ENCODE results near the gene ITGB4.
A peak's percentile ranks its signal among the peaks of the same experiment; 100 is the strongest.

ITGB4 gene

DNA sequence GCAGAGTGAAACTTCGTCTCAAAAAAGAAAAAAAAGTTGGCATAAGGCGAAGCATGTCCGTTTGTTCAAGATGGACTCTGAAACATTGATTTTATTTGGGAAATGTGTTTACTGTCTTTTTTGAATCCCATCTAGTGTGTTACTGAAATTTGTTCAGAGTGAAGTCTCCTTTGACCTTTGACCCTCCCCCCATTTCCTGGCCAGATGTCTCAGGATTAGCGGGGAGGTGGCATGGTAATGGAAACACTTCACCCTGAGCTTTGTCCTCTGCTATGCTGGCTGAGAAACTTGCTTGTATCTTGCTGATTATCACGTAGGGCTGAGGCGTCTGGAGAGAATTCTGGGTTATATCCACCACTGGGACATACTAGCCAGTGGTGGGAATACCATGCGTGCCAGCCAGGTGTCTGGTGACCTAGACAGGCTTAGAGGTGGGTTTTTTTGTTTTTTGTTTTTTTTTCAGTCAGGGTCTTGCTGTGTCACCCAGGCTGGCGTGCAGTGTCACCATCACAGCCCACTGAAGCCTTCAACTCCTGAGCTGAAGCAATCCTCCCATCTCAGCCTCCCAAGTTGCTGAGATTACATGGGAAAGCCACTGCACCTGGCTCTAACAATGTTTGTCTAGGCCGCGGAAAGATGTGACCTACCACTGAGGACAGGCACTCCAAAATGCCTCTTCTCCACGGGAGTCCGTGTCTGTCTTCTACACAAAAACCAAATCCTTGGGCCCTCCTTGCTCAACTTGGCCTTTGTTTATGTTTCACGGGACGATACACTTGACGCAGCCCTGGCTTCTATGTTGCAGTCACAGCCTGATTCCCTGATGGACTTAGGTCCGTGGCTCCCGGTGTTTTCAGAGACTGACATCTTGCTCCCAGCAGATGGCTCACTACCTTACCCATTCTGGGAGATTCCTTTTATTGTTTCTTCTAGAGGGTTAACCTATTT is 50.3 kb downstream of the ITGB4 start:
- no peak overlapping the region for H2AFZ ChIP-seq (ENCODE audit: low read depth, low read length)
- no peak overlapping the region for H3K4me3 ChIP-seq (ENCODE audit: low read length)
- TF ChIP-seq CTCF (IDR thresholded peaks at IDR 0.05; ENCODE audit: low read depth, low read length) (peak; percentile 13; the same call in 1 of the 2 replicates), EZH2phosphoT487 (IDR thresholded peaks at IDR 0.05; ENCODE audit: low read depth) (no peak)
- H3K9me3 ChIP-seq (ENCODE audit: insufficient read depth, low read length), result no peaks in the 10 kb centered on the region
- H4K20me1 ChIP-seq (ENCODE audit: insufficient read depth, low read length), result peaks cover 6% of the 10 kb centered on the region
- no peak overlapping the region for H3K4me2 ChIP-seq (ENCODE audit: low read length)
- no peaks in the 10 kb centered on the region for H3K4me1 ChIP-seq (ENCODE audit: low read length)
- H3K36me3 ChIP-seq (replicated peaks; ENCODE audit: low read depth, low read length), result peaks cover 12% of the 10 kb centered on the region
- H3K27me3 ChIP-seq (ENCODE audit: low read depth, low read length), result no peaks in the 10 kb centered on the region
- no peak overlapping the region for H3K9ac ChIP-seq (ENCODE audit: low read length)
- H3K27ac ChIP-seq (ENCODE audit: low read length), result no peak overlapping the region
- H3K79me2 ChIP-seq (ENCODE audit: low read length), result no peaks in the 10 kb centered on the region

GRCh38 chr17:75773121-75773807 is 52.0 kb downstream of the ITGB4 start:
- TF ChIP-seq EZH2phosphoT487 (IDR thresholded peaks at IDR 0.05; ENCODE audit: low read depth) (no peak), CTCF (IDR thresholded peaks at IDR 0.05; ENCODE audit: low read depth, low read length) (no peak)
- Histone ChIP-seq H3K9ac (ENCODE audit: low read length) (no peak overlapping the region), H4K20me1 (ENCODE audit: insufficient read depth, low read length) (peaks cover 22% of the 10 kb centered on the region)

DNA sequence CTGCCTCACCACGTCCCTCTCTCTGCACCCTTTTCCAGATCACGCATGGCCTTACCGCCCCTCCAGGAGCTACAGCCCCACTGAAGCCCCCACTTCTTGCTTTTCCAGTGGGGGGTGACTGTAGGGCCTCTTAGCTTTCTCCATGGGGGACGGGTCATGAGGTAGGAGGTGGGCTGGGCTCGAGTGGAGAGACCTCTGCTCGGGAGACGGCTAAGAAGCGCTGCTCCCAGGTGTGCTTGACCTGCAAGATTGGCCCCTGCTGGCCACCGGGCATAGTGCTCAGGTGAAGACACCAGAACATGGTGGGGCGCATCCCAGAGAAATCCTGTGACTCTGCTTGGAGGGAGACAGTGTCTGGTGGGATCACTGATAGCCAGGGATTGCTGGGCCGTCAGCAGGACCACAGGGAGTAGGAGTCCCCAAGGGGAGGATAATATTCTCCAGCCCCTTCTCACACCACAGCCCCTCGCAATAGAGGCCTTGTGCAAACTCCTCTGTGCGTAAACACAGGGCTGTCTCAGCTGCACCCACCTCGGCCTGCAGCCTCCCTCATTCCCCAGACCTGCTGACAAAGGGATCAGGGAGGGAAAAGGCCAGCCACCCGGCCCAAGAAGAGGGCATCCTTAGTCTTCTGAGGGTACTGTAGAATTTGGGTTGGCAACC is 52.7 kb downstream of the ITGB4 start:
- no peak overlapping the region for H2AFZ ChIP-seq (ENCODE audit: low read depth, low read length)
- H3K79me2 ChIP-seq (ENCODE audit: low read length), result peaks cover 15% of the 10 kb centered on the region
- no peak for TF ChIP-seq CTCF (IDR thresholded peaks at IDR 0.05; ENCODE audit: low read depth, low read length)
- TF ChIP-seq EZH2phosphoT487 (IDR thresholded peaks at IDR 0.05; ENCODE audit: low read depth), result no peak
- H3K9me3 ChIP-seq (ENCODE audit: insufficient read depth, low read length), result no peaks in the 10 kb centered on the region
- no peak overlapping the region for H3K4me2 ChIP-seq (ENCODE audit: low read length)
- peaks cover 33% of the 10 kb centered on the region for H3K36me3 ChIP-seq (replicated peaks; ENCODE audit: low read depth, low read length)
- no peaks in the 10 kb centered on the region for H3K27me3 ChIP-seq (ENCODE audit: low read depth, low read length)
- H4K20me1 ChIP-seq (ENCODE audit: insufficient read depth, low read length), result peaks cover 29% of the 10 kb centered on the region
- H3K27ac ChIP-seq (ENCODE audit: low read length), result no peak overlapping the region
- no peak overlapping the region for H3K4me3 ChIP-seq (ENCODE audit: low read length)
- no peak overlapping the region for H3K9ac ChIP-seq (ENCODE audit: low read length)
- H3K4me1 ChIP-seq (ENCODE audit: low read length), result peaks cover 12% of the 10 kb centered on the region

More at GRCh38 chr17:75773121-75773807, 52.0 kb downstream of the ITGB4 start:
- H3K9me3 ChIP-seq (ENCODE audit: insufficient read depth, low read length), result no peaks in the 10 kb centered on the region
- peaks cover 7% of the 10 kb centered on the region for H3K4me1 ChIP-seq (ENCODE audit: low read length)
- H3K27ac ChIP-seq (ENCODE audit: low read length), result no peak overlapping the region
- H3K4me3 ChIP-seq (ENCODE audit: low read length), result no peak overlapping the region
- H3K27me3 ChIP-seq (ENCODE audit: low read depth, low read length), result no peaks in the 10 kb centered on the region
- H3K36me3 ChIP-seq (replicated peaks; ENCODE audit: low read depth, low read length), result peaks cover 26% of the 10 kb centered on the region
- no peak overlapping the region for H3K4me2 ChIP-seq (ENCODE audit: low read length)
- peaks cover 8% of the 10 kb centered on the region for H3K79me2 ChIP-seq (ENCODE audit: low read length)
- no peak overlapping the region for H2AFZ ChIP-seq (ENCODE audit: low read depth, low read length)

All from OCI-LY3 (cell line).